Neural cell (in vitro differentiated cells): ENCODE results near the gene USP40.

Source experiments
- CTCF ChIP-seq: fragments of 450-650 bp; IDR thresholded peaks from 2 replicates; pipeline ENCODE4 v1.5.1; 2014; ENCODE audit warnings: antibody characterized with exemption, mild to moderate bottlenecking, moderate library complexity; ENCODE audit not compliant: poor library complexity, severe bottlenecking
- EP300 ChIP-seq: fragments of 450-650 bp; conservative IDR thresholded peaks from 2 replicates; pipeline ENCODE4 v1.6.1; 2014; ENCODE audit warnings: antibody characterized with exemption, mild to moderate bottlenecking, moderate library complexity; ENCODE audit not compliant: poor library complexity, severe bottlenecking
- EZH2 ChIP-seq: fragments of 200-600, 300-800 bp; shearing (Covaris generic), sonication (generic); IDR thresholded peaks from 2 replicates; pipeline ENCODE4 v1.6.1; 2014; ENCODE audit warnings: antibody characterized with exemption, low read length, borderline replicate concordance, mild to moderate bottlenecking; ENCODE audit not compliant: insufficient read depth, poor library complexity, severe bottlenecking
- POLR2AphosphoS5 ChIP-seq: IDR thresholded peaks from 2 replicates; pipeline ENCODE4 v1.6.1; 2012
- TAF1 ChIP-seq: IDR thresholded peaks from 2 replicates; pipeline ENCODE4 v1.6.1; 2012; ENCODE audit warnings: low read depth

DNA sequence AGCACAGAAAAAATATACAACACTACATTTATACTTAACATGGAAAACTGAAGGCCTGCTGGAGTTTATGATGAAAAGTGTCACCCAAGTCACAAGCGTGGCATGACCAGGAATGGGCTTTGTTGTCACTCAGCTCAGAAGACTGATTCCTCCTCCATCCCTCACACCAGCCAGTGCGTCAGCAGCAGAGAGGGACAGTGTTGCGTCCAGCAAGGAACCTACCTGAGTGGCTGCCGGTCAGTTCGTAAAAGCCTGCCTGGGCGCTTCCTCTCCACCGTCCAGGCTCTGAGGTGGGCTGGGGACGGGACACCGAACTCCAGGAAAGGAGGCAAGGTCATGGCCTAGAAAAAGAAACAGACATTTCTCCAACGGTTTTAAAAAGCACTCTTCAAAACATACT is 77.4 kb downstream of the USP40 start:
- TF ChIP-seq CTCF (no peak), POLR2AphosphoS5 (no peak), EP300 (no peak), EZH2 (no peak), TAF1 (no peak)
